HEK293 (cell line): Measurements from ENCODE around the gene ERI3.

Experiments used
- CTCF ChIA-PET: fragments of 350-600 bp; formaldehyde crosslinking; extraction: SDS; loops from one replicate; lab custom pipeline; 2021; ENCODE audit warnings: antibody characterized with exemption; lab: Yijun Ruan, JAX
- POLR2A ChIA-PET: fragments of 300-600 bp; formaldehyde crosslinking; extraction: SDS; loops from one replicate; lab custom pipeline; 2020; ENCODE audit warnings: antibody characterized with exemption, inconsistent platforms; lab: Yijun Ruan, JAX
- H3K27ac ChIP-seq: fragments of 200-500 bp; sonication (Bioruptor generic); 2 replicates; pipeline ENCODE4 v1.5.1; 2014; ENCODE audit warnings: low read depth, low read length, control low read depth, inconsistent platforms; ENCODE audit errors: extremely low read depth
- H3K36me3 ChIP-seq, 2 experiments: fragments of 200-500 bp in 1 of 2; sonication (Bioruptor generic) in 1 of 2; 1 replicate in 1 of 2; 2 replicates in 1 of 2; pipeline ENCODE4 v1.5.1; 2014 to 2017; ENCODE audit warnings: inconsistent platforms in 2 of 2, low read length in 2 of 2; ENCODE audit not compliant: control insufficient read depth in 2 of 2, insufficient read depth in 1 of 2
- H3K4me1 ChIP-seq: fragments of 200-500 bp; sonication (Bioruptor generic); 2 replicates; pipeline ENCODE4 v1.5.1; 2014; ENCODE audit warnings: mild to moderate bottlenecking, low read length, inconsistent platforms; ENCODE audit not compliant: control insufficient read depth, insufficient read depth
- H3K4me3 ChIP-seq: 2 replicates; pipeline ENCODE4 v1.5.1; 2011; ENCODE audit warnings: low read depth, mild to moderate bottlenecking, control low read depth, low read length, moderate library complexity
- H3K9me3 ChIP-seq: fragments of 200-500 bp; sonication (Bioruptor generic); 2 replicates; pipeline ENCODE4 v1.5.1; 2014; ENCODE audit warnings: low read depth, low read length, inconsistent platforms; ENCODE audit not compliant: control insufficient read depth, insufficient read depth
- OSR2 ChIP-seq: fragments of 450-650 bp; formaldehyde crosslinking; IDR thresholded peaks from 2 replicates; pipeline ENCODE4 v1.5.1; 2016; ENCODE audit warnings: missing biosample characterization, missing genetic modification characterization
- PRDM2 ChIP-seq: fragments of 450-650 bp; formaldehyde crosslinking; IDR thresholded peaks from 2 replicates; pipeline ENCODE4 v1.5.1; 2016; ENCODE audit warnings: missing biosample characterization, missing genetic modification characterization, borderline replicate concordance
- PRDM4 ChIP-seq: fragments of 450-650 bp; formaldehyde crosslinking; IDR thresholded peaks from 2 replicates; pipeline ENCODE4 v1.5.1; 2017; ENCODE audit warnings: missing biosample characterization, missing genetic modification characterization
- REST ChIP-seq: fragments of 450-650 bp; formaldehyde crosslinking; IDR thresholded peaks from 2 replicates; pipeline ENCODE4 v1.5.1; 2016; ENCODE audit warnings: missing biosample characterization, missing genetic modification characterization
- SCRT1 ChIP-seq: fragments of 450-650 bp; formaldehyde crosslinking; IDR thresholded peaks from 2 replicates; pipeline ENCODE4 v1.5.1; 2016; ENCODE audit warnings: missing biosample characterization, missing genetic modification characterization, borderline replicate concordance
- SETDB1 ChIP-seq: IDR thresholded peaks from one replicate; pipeline ENCODE4 v1.6.1; 2017; ENCODE audit warnings: mild to moderate bottlenecking, low read length, moderate library complexity, mixed read lengths; ENCODE audit not compliant: insufficient read length
- TCF7L2 ChIP-seq: IDR thresholded peaks from 2 replicates; pipeline ENCODE4 v1.6.1; 2011; ENCODE audit warnings: low read depth, mild to moderate bottlenecking, inconsistent platforms, low read length, moderate library complexity, borderline replicate concordance
- TRIM28 ChIP-seq: IDR thresholded peaks from 2 replicates; pipeline ENCODE4 v1.6.1; 2011; ENCODE audit warnings: low read length, control low read depth, borderline replicate concordance
- ZBTB6 ChIP-seq: fragments of 450-650 bp; formaldehyde crosslinking; IDR thresholded peaks from 2 replicates; pipeline ENCODE4 v1.5.1; 2017; ENCODE audit warnings: missing biosample characterization, missing genetic modification characterization
- ZBTB7A ChIP-seq: fragments of 450-650 bp; formaldehyde crosslinking; IDR thresholded peaks from 2 replicates; pipeline ENCODE4 v1.5.1; 2016; ENCODE audit warnings: low read depth, missing biosample characterization, missing genetic modification characterization
- ZNF146 ChIP-seq: fragments of 450-650 bp; formaldehyde crosslinking; IDR thresholded peaks from 2 replicates; pipeline ENCODE4 v1.5.1; 2016; ENCODE audit warnings: missing biosample characterization, missing genetic modification characterization
- ZNF184 ChIP-seq: fragments of 450-650 bp; IDR thresholded peaks from 2 replicates; pipeline ENCODE4 v1.5.1; 2018; ENCODE audit warnings: missing biosample characterization, mild to moderate bottlenecking, missing genetic modification characterization
- ZNF24 ChIP-seq: fragments of 450-650 bp; formaldehyde crosslinking; IDR thresholded peaks from 2 replicates; pipeline ENCODE4 v1.5.1; 2016; ENCODE audit warnings: missing biosample characterization, missing genetic modification characterization
- ZNF248 ChIP-seq: fragments of 450-650 bp; formaldehyde crosslinking; IDR thresholded peaks from 2 replicates; pipeline ENCODE4 v1.5.1; 2017; ENCODE audit warnings: missing biosample characterization, missing genetic modification characterization
- ZNF335 ChIP-seq: fragments of 450-650 bp; formaldehyde crosslinking; conservative IDR thresholded peaks from 2 replicates; pipeline ENCODE4 v1.5.1; 2016; ENCODE audit warnings: missing biosample characterization, missing genetic modification characterization
- ZNF549 ChIP-seq: fragments of 450-650 bp; IDR thresholded peaks from 2 replicates; pipeline ENCODE4 v1.5.1; 2018; ENCODE audit warnings: missing biosample characterization, missing genetic modification characterization, mild to moderate bottlenecking, inconsistent platforms, moderate library complexity
- ZNF560 ChIP-seq: fragments of 450-650 bp; formaldehyde crosslinking; IDR thresholded peaks from 2 replicates; pipeline ENCODE4 v1.5.1; 2017; ENCODE audit warnings: missing biosample characterization, missing genetic modification characterization, borderline replicate concordance
- ZNF600 ChIP-seq: fragments of 450-650 bp; formaldehyde crosslinking; IDR thresholded peaks from 2 replicates; pipeline ENCODE4 v1.5.1; 2016; ENCODE audit warnings: missing biosample characterization, missing genetic modification characterization
- ZNF677 ChIP-seq: fragments of 450-650 bp; IDR thresholded peaks from 2 replicates; pipeline ENCODE4 v1.5.0; 2018; ENCODE audit warnings: missing biosample characterization, mild to moderate bottlenecking, missing genetic modification characterization, moderate library complexity
- ZNF792 ChIP-seq: fragments of 450-650 bp; formaldehyde crosslinking; IDR thresholded peaks from 2 replicates; pipeline ENCODE4 v1.5.1; 2016; ENCODE audit warnings: missing biosample characterization, missing genetic modification characterization

ERI3 gene

GRCh38 chr1:44227211-44227610, 127.8 kb downstream of the ERI3 start (continued):
- TF ChIP-seq PRDM2 (tag by site-specific recombination) = no peak
- TF ChIP-seq ZNF677 (tag by site-specific recombination) = no peak
- TF ChIP-seq ZNF792 (tag by site-specific recombination) = no peak
- no peak for TF ChIP-seq ZNF184 (tag by site-specific recombination)
- no peak for TF ChIP-seq ZNF549 (tag by site-specific recombination)

- POLR2A ChIA-PET = no interaction called here
- TF ChIP-seq ZNF549 (tag by site-specific recombination) (no peak), TRIM28 (peak; percentile 97; the same call in 1 of the 2 replicates), ZNF24 (tag by site-specific recombination) (no peak), SCRT1 (tag by site-specific recombination) (no peak), ZBTB7A (no peak)
- CTCF ChIA-PET = interaction anchor here (5.7 kb wide), 1 partner anchor 8 kb away, joined by 29 read pairs; no protein-coding TSS in a partner anchor
Measured at GRCh38 chr1:44225761-44226160, 129.3 kb downstream of the ERI3 start.

GRCh38 chr1:44223187-44223610, 131.9 kb downstream of the ERI3 start:
- ChIA-PET POLR2A (no interaction called here), CTCF (no interaction called here)
- Histone ChIP-seq H3K9me3 (no peaks in the 10 kb centered on the region), H3K4me3 (no peak overlapping the region), H3K27ac (no peak overlapping the region), H3K36me3 (peaks cover 0 to 70% of the 10 kb centered on the region in 2 experiments; a peak in 1 of 3 replicates), H3K4me1 (no peaks in the 10 kb centered on the region)
- no peak for TF ChIP-seq REST (tag by site-specific recombination)
- no peak for TF ChIP-seq TCF7L2
- no peak for TF ChIP-seq ZNF146
- TF ChIP-seq PRDM4 = no peak
- TF ChIP-seq ZNF248 = no peak
- no peak for TF ChIP-seq ZBTB6 (tag by site-specific recombination)
- TF ChIP-seq ZNF600 = no peak
- TF ChIP-seq ZNF335 (tag by site-specific recombination) = no peak
- TF ChIP-seq ZNF560 (tag by site-specific recombination) = no peak
- TF ChIP-seq SETDB1 = no peak
- TF ChIP-seq OSR2 = no peak

More at GRCh38 chr1:44225761-44226160, 129.3 kb downstream of the ERI3 start:
- Histone ChIP-seq H3K4me3 (no peak overlapping the region), H3K27ac (no peak overlapping the region), H3K36me3 (peaks cover 0 to 63% of the 10 kb centered on the region in 2 experiments; a peak in 1 of 3 replicates), H3K9me3 (no peaks in the 10 kb centered on the region), H3K4me1 (no peaks in the 10 kb centered on the region)
